Neuronal stem cell (in vitro differentiated cells): Measurements from ENCODE around the gene SPEF2.
A peak's percentile ranks its signal among the peaks of the same experiment; 100 is the strongest.

Source experiments
- DNase-seq: peaks from one replicate; pipeline ENCODE4 v3.0.0-alpha.2; 2013; ENCODE audit warnings: low spot score
- H2AFZ ChIP-seq: one replicate; pipeline ENCODE4 v1.6.1; 2013; ENCODE audit warnings: mild to moderate bottlenecking, low read length, inconsistent platforms
- H2AK5ac ChIP-seq: 2 replicates; pipeline ENCODE4 v1.6.1; 2013; ENCODE audit warnings: low read depth, mild to moderate bottlenecking, inconsistent platforms, low read length, moderate library complexity, mixed read lengths
- H2BK120ac ChIP-seq: 2 replicates; pipeline ENCODE4 v1.6.1; 2013; ENCODE audit warnings: low read depth, mild to moderate bottlenecking, inconsistent platforms, low read length, moderate library complexity, mixed read lengths
- H2BK12ac ChIP-seq: one replicate; pipeline ENCODE4 v1.6.1; 2013; ENCODE audit warnings: low read length, inconsistent platforms
- H2BK15ac ChIP-seq: 2 replicates; pipeline ENCODE4 v1.6.1; 2013; ENCODE audit warnings: mild to moderate bottlenecking, low read length, inconsistent platforms, mixed read lengths
- H2BK5ac ChIP-seq: one replicate; pipeline ENCODE4 v1.6.1; 2013; ENCODE audit warnings: inconsistent platforms, mild to moderate bottlenecking, low read length, moderate library complexity
- H3K14ac ChIP-seq: one replicate; pipeline ENCODE4 v1.6.1; 2013; ENCODE audit warnings: low read length, inconsistent platforms
- H3K18ac ChIP-seq: 2 replicates; pipeline ENCODE4 v1.6.1; 2013; ENCODE audit warnings: low read length, inconsistent platforms
- H3K23ac ChIP-seq: 2 replicates; pipeline ENCODE4 v1.6.1; 2013; ENCODE audit warnings: low read depth, mild to moderate bottlenecking, mixed read lengths, low read length, inconsistent platforms; ENCODE audit not compliant: poor library complexity
- H3K27ac ChIP-seq: replicated peaks from 3 replicates; pipeline ENCODE4 v1.5.1; 2013; ENCODE audit warnings: low read length, inconsistent platforms
- H3K27me3 ChIP-seq, 3 experiments: 2 replicates each; pipeline ENCODE4 v1.6.1; 2013; ENCODE audit warnings: low read length in 3 of 3, mild to moderate bottlenecking in 2 of 3, inconsistent platforms in 1 of 3, low read depth in 1 of 3, mixed read lengths in 1 of 3, moderate library complexity in 1 of 3; ENCODE audit not compliant: control insufficient read depth in 3 of 3, insufficient read depth in 3 of 3
- H3K36me3 ChIP-seq, 2 donors: replicated peaks in 1 of 2; 2 replicates each; pipeline ENCODE4 v1.6.1; 2013; ENCODE audit warnings: low read length in 2 of 2; ENCODE audit not compliant: control insufficient read depth in 2 of 2, insufficient read depth in 2 of 2
- H3K4ac ChIP-seq: 2 replicates; pipeline ENCODE4 v1.6.1; 2013; ENCODE audit warnings: inconsistent platforms, mild to moderate bottlenecking, low read length, moderate library complexity
- H3K4me1 ChIP-seq, 2 donors: 1 replicate in 1 of 2; 2 replicates in 1 of 2; pipeline ENCODE4 v1.6.1; 2013; ENCODE audit warnings: low read length in 2 of 2, low read depth in 1 of 2; ENCODE audit not compliant: control insufficient read depth in 2 of 2, insufficient read depth in 1 of 2
- H3K4me2 ChIP-seq: one replicate; pipeline ENCODE4 v1.6.1; 2013; ENCODE audit warnings: mild to moderate bottlenecking, low read length, inconsistent platforms; ENCODE audit not compliant: insufficient read depth, poor library complexity, severe bottlenecking
- H3K4me3 ChIP-seq, 2 donors: 2 replicates each; pipeline ENCODE4 v1.5.1; 2013; ENCODE audit warnings: low read length in 2 of 2, mild to moderate bottlenecking in 2 of 2, inconsistent platforms in 1 of 2, moderate library complexity in 1 of 2
- H3K79me1 ChIP-seq: one replicate; pipeline ENCODE4 v1.6.1; 2013; ENCODE audit warnings: low read depth, mild to moderate bottlenecking, inconsistent platforms, low read length, moderate library complexity
- H3K9ac ChIP-seq: one replicate; pipeline ENCODE4 v1.6.1; 2013; ENCODE audit warnings: mild to moderate bottlenecking, low read depth, low read length, inconsistent platforms; ENCODE audit not compliant: poor library complexity
- H3K9me3 ChIP-seq, 2 donors: replicated peaks in 1 of 2; 2 replicates each; pipeline versions ENCODE3 to v1.6.1; 2013; ENCODE audit warnings: low read length in 2 of 2, mild to moderate bottlenecking in 2 of 2, inconsistent platforms in 1 of 2, low read depth in 1 of 2, mixed read lengths in 1 of 2, moderate library complexity in 1 of 2; ENCODE audit not compliant: control insufficient read depth in 2 of 2, insufficient read depth in 1 of 2
- H4K8ac ChIP-seq: one replicate; pipeline ENCODE4 v1.6.1; 2013; ENCODE audit warnings: low read depth, mild to moderate bottlenecking, inconsistent platforms, low read length, moderate library complexity
- H4K91ac ChIP-seq: one replicate; pipeline ENCODE4 v1.6.1; 2013; ENCODE audit warnings: low read length, low read depth, mild to moderate bottlenecking, inconsistent platforms; ENCODE audit not compliant: poor library complexity
- WGBS, 2 donors: extraction: QIAGEN DNeasy Blood & Tissue Kit; methylation state at CpG; one replicate each; pipeline ENCODE4 v1.1.7; 2013; ENCODE audit warnings: missing lambda C conversion rate in 2 of 2, mixed read lengths in 1 of 2; ENCODE audit not compliant: insufficient read length in 2 of 2, insufficient replicate concordance in 1 of 2; ENCODE audit errors: extremely low coverage in 2 of 2; 5-methylcytosine and 5-hydroxymethylcytosine counted together

SPEF2 gene

DNA sequence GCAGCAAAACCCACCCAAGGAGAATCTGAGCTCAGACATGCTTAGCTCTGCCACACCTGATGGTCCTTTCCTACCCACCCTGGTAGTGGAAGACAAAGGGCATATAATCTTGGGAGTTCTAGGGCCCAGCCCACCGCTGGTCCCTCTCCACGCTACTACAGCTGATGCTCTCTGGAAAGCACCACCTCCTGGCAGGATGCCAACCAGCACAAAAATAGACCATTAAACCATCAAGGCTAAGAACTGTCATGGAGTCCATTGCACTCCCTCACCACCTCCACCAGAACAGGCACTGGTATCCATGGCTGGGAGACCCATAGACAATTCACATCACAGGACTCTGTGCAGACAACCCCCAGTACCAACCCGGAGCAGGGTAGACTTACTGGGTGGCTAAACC is 128.0 kb downstream of the SPEF2 start:
- Histone ChIP-seq H2BK120ac (no peak overlapping the region), H2BK15ac (no peak overlapping the region), H2BK12ac (no peak overlapping the region), H2AFZ (no peak overlapping the region), H3K27ac (no peak overlapping the region), H3K4ac (no peak overlapping the region), H3K23ac (no peak overlapping the region), H4K8ac (no peak overlapping the region), H3K9me3 (no peaks in the 10 kb centered on the region), H3K9ac (no peak overlapping the region), H3K14ac (no peak overlapping the region), H3K36me3 (no peaks in the 10 kb centered on the region), H3K18ac (peak overlapping the region; percentile 28), H3K4me3 (no peak overlapping the region), H3K4me2 (peak overlapping the region; percentile 18), H2AK5ac (no peak overlapping the region), H3K27me3 (no peaks in the 10 kb centered on the region), H3K4me1 (no peaks in the 10 kb centered on the region), H4K91ac (no peak overlapping the region), H3K79me1 (no peaks in the 10 kb centered on the region), H2BK5ac (no peak overlapping the region)
- WGBS, 2 donors, result no CpG with 5 or more reads among the region's 3 CpGs
- no peak for DNase-seq

DNA sequence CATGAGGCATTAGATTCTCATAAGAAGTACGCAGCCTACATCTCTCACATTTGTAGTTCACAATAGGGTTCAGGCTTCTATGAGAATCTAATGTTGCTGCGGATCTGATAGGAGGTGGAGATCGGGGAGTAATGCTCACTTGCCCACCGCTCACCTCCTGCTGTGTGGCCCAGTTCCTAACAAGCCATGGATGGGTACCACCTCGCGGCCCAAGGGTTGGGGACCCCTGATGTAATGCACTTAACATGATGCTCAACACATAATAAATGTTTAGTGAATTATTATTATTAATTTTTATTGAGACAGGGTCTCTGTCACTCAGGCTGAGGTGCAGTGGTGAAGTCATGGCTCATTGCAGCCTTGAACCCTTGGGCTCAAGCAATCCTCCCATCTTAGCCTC is 134.3 kb downstream of the SPEF2 start:
- H3K14ac ChIP-seq, result no peak overlapping the region
- H3K27ac ChIP-seq, result no peak overlapping the region
- no peak overlapping the region for H2AFZ ChIP-seq
- H2BK12ac ChIP-seq, result no peak overlapping the region
- DNase-seq, result no peak
- no peak overlapping the region for H3K4ac ChIP-seq
- no CpG with 5 or more reads among the region's 6 CpGs for WGBS, 2 donors
- H2BK120ac ChIP-seq, result no peak overlapping the region
- no peak overlapping the region for H4K91ac ChIP-seq
- H3K18ac ChIP-seq, result no peak overlapping the region
- H3K4me3 ChIP-seq, result no peak overlapping the region
- H3K4me2 ChIP-seq, result no peak overlapping the region
- H3K79me1 ChIP-seq, result no peaks in the 10 kb centered on the region
- H3K4me1 ChIP-seq, result peaks cover 2 to 8% of the 10 kb centered on the region in 2 donors
- no peak overlapping the region for H2BK15ac ChIP-seq
- no peak overlapping the region for H3K23ac ChIP-seq
- H3K9me3 ChIP-seq, result no peaks in the 10 kb centered on the region
- H2AK5ac ChIP-seq, result no peak overlapping the region
- no peak overlapping the region for H2BK5ac ChIP-seq
- no peaks in the 10 kb centered on the region for H3K27me3 ChIP-seq
- H3K36me3 ChIP-seq, result no peaks in the 10 kb centered on the region
- H4K8ac ChIP-seq, result no peak overlapping the region
- H3K9ac ChIP-seq, result no peak overlapping the region

DNA sequence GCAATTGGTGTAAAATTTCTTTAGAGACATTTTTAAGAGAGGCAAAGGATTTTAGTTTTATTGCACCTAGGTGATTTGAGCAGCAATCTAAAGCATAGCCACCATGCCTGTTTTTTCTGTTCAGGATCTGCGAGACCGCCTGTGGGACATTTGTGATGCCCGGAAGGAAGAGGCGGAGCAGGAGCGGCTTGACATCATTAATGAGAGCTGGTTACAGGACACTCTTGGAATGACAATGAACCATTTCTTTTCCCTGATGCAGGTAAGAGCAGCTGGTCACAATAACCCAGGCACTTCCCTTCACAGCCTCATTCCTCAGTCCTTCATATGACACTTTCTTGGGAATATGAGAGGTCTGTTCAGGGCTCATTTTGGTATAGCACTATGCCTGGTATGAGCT is 135.8 kb downstream of the SPEF2 start:
- no peak overlapping the region for H4K8ac ChIP-seq
- WGBS, 2 donors, result no CpG with 5 or more reads among the region's 5 CpGs
- H3K23ac ChIP-seq, result no peak overlapping the region
- H3K4me3 ChIP-seq, result no peak overlapping the region
- H2BK5ac ChIP-seq, result no peak overlapping the region
- H4K91ac ChIP-seq, result no peak overlapping the region
- H3K18ac ChIP-seq, result no peak overlapping the region
- peak overlapping the region; percentile 38 for H2AFZ ChIP-seq
- peak overlapping the region; percentile 49 for H3K27ac ChIP-seq
- peaks cover 2 to 8% of the 10 kb centered on the region in 2 donors for H3K4me1 ChIP-seq
- no peak overlapping the region for H2AK5ac ChIP-seq
- H3K4ac ChIP-seq, result no peak overlapping the region
- H3K36me3 ChIP-seq, result no peaks in the 10 kb centered on the region
- H3K9ac ChIP-seq, result no peak overlapping the region
- H3K9me3 ChIP-seq, result no peaks in the 10 kb centered on the region
- peaks cover 0 to 4% (median 0%) of the 10 kb centered on the region in 3 experiments for H3K27me3 ChIP-seq
- no peak overlapping the region for H2BK120ac ChIP-seq
- H2BK15ac ChIP-seq, result no peak overlapping the region
- no peak overlapping the region for H2BK12ac ChIP-seq
- no peaks in the 10 kb centered on the region for H3K79me1 ChIP-seq
- H3K4me2 ChIP-seq, result no peak overlapping the region
- DNase-seq, result no peak
- no peak overlapping the region for H3K14ac ChIP-seq

DNA sequence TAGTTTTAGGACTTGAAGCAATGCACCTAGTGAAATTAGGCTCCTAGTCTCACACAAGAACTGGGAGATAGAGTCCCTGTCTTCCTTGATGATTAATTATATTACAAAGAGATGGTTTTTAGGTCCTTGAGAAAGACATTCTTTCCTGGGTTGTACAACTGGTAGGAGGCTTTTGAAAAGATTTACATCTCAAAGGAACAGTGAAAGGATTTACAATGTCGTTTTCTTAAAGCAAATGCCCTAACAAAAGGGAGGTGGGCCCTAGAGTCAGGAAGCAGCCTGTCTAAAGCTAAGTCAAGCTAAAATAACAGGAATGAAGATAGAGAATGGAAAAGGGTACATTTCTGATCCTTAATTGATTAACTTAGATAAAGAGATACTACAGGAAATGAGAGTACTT is 136.8 kb downstream of the SPEF2 start:
- no peak overlapping the region for H3K9ac ChIP-seq
- no peak overlapping the region for H3K14ac ChIP-seq
- H4K91ac ChIP-seq, result no peak overlapping the region
- no peak overlapping the region for H2BK15ac ChIP-seq
- H2BK12ac ChIP-seq, result no peak overlapping the region
- H3K4ac ChIP-seq, result no peak overlapping the region
- H3K4me1 ChIP-seq, result peaks cover 2 to 8% of the 10 kb centered on the region in 2 donors
- no peak overlapping the region for H3K23ac ChIP-seq
- no peak overlapping the region for H3K4me2 ChIP-seq
- peaks cover 0 to 4% (median 0%) of the 10 kb centered on the region in 3 experiments for H3K27me3 ChIP-seq
- H3K27ac ChIP-seq, result no peak overlapping the region
- no peaks in the 10 kb centered on the region for H3K36me3 ChIP-seq
- no peak overlapping the region for H3K4me3 ChIP-seq
- no peak overlapping the region for H2BK120ac ChIP-seq
- H3K9me3 ChIP-seq, result no peaks in the 10 kb centered on the region
- H3K79me1 ChIP-seq, result no peaks in the 10 kb centered on the region
- WGBS, 2 donors, result no CpG with 5 or more reads among the region's 1 CpG
- DNase-seq, result no peak
- no peak overlapping the region for H2BK5ac ChIP-seq
- H4K8ac ChIP-seq, result no peak overlapping the region
- H2AK5ac ChIP-seq, result no peak overlapping the region
- H2AFZ ChIP-seq, result no peak overlapping the region
- no peak overlapping the region for H3K18ac ChIP-seq
